Ammon's horn (tissue), 1 donor: Measurements from ENCODE around the gene HSP90AB1.
A peak's percentile ranks its signal among the peaks of the same experiment; 100 is the strongest.

ENCODE experiments used
- DNase-seq: peaks from one replicate; pipeline ENCODE4 v3.0.0-alpha.2; 2016; ENCODE audit warnings: low spot score

HSP90AB1 gene

DNA sequence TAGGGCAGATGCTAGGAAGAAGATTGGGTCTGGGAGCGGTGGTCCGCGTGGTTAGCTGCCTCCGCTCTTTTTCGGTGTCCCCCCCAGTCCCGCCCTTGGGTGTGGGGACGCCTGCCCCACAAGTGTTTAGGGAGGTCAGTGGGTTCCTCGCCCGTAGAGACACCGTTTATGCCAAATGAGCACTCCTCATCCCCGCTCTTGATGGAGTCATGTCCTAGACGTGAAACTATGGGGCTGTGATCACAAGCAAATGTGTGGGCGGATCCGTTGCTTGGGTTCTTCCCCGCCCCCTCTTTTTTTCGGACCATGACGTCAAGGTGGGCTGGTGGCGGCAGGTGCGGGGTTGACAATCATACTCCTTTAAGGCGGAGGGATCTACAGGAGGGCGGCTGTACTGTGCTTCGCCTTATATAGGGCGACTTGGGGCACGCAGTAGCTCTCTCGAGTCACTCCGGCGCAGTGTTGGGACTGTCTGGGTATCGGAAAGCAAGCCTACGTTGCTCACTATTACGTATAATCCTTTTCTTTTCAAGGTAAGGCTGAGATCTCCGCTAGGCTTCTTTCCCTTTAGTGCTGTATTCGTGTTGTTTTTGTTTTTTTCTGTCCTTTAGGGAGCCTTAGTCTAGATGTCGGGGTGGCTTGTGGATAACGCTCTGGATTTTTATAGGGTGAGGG lies at the start of gene HSP90AB1:
TSS of gene HSP90AB1 (plus strand) at position 439 of the 675 bp plus-strand sequence. CDS start 1,529 bp downstream, outside the sequence.
- DNase-seq, result peak; percentile 98

DNA sequence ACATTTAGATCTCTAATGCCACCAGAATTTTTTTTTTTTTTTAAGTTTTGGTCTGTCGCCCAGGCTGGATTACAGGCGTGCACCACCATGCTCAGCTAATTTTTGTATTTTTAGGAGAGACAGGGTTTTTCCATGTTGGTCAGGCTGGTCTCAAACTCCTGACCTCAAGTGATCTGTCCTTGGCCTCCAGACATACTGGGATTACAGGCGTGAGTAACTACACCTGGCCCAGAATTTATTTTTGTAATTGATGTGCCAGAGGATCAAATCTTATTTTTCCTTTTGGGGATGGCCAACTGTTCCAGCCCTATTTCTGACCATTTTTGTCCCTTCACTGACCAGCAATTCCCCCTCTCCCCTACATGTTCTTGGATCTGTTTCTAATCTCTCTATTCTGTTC lies 48.2 kb upstream of the HSP90AB1 start:
- DNase-seq, result no peak

DNA sequence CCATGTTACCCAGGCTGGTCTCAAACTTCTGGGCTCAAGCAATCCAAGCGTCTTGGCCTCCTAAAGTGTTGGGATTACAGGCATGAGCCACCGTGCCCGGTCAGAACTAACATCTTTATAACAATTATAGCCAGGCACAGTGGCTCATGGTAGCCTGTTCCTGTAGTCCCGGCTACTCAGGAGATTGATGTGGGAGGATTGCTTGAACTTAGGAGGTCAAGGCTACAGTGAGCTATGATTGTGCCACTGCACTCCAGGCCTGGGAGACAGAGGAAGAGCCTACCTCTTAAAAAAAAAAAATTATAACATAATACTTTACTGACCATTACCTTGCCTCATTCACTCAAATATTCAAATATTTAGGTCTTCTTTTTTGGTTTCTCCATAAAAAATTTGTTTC lies 47.0 kb upstream of the HSP90AB1 start:
- DNase-seq, result no peak

- no peak for DNase-seq
These were observed 45.7 kb upstream of the HSP90AB1 start for GRCh38 chr6:44201200-44201599.

DNA sequence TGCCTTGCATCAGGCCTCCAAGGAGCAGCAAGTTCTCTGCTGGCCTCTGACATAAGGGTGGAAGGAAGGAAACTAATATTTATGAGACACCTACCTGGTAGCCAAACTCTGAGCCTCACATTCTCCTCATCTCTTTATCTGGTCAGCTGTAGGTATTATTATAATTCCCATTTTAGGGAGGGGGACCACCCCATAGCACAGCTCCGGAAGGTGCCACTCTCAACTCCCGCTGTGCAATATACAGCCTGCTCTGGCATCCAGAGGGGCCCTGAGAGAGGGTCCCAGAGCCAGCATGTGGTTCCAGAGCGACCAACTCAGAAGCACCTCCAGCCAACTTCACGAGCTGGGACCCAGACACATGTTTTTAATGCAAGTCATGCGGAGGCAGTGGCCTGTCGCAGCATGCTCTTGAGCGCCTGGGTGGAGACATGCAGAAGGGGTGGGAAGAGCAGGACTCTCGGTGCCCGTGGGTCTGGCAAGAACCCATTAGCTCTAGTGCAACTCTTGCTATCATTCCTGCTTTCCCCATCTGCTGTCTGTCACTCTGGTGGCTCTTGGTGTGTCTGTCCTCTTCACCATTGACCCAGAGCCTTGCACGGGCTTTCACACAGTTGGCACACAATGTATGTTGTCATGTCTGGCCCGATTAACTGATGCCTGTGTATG lies 45.1 kb upstream of the HSP90AB1 start:
- no peak for DNase-seq

GRCh38 chr6:44202332-44202971 lies 44.4 kb upstream of the HSP90AB1 start:
- DNase-seq, result no peak

- no peak for DNase-seq
These were observed 43.7 kb upstream of the HSP90AB1 start for GRCh38 chr6:44202972-44203750.

- no peak for DNase-seq
These were observed 42.9 kb upstream of the HSP90AB1 start for GRCh38 chr6:44203955-44204354.

- no peak for DNase-seq
These were observed 38.9 kb upstream of the HSP90AB1 start for GRCh38 chr6:44207966-44208365.

- no peak for DNase-seq
These were observed 35.6 kb upstream of the HSP90AB1 start for GRCh38 chr6:44211284-44211683.

- no peak for DNase-seq
These were observed 32.6 kb upstream of the HSP90AB1 start for GRCh38 chr6:44214307-44214706.

GRCh38 chr6:44216677-44217331 lies 30.1 kb upstream of the HSP90AB1 start, which contains the start of gene MYMX:
MYMX (plus strand) TSS chr6:44216926; CDS start chr6:44217472, 546 bp downstream.
- DNase-seq, result no peak

GRCh38 chr6:44217332-44218143 lies 29.4 kb upstream of the HSP90AB1 start:
- peak; percentile 64 for DNase-seq

- DNase-seq, result peak; percentile 57
These were observed 27.7 kb upstream of the HSP90AB1 start for GRCh38 chr6:44219053-44219814.

GRCh38 chr6:44219815-44220784 lies 26.8 kb upstream of the HSP90AB1 start:
- no peak for DNase-seq

DNA sequence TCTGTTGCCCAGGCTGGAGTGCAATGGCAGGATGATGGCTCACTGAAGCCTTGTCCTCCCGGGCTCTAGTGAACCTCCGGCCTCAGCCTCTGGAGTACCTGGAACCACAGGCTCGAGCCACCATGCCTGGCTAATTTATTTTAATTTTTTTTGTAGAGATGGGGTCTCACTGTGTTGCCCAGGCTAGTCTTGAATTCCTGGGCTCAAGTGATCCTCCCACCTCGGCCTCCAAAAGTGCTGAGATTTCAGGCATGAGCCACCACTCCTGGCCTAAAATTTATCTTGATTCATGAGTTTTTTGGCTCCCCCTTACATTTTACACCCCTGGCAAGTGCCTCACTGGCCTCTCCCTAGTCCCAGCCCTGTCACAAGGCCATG lies 26.0 kb upstream of the HSP90AB1 start:
- no peak for DNase-seq

- DNase-seq, result peak; percentile 83
These were observed 25.5 kb upstream of the HSP90AB1 start for GRCh38 chr6:44221291-44221960.

- DNase-seq, result no peak
These were observed 25.0 kb upstream of the HSP90AB1 start for GRCh38 chr6:44221961-44222335.
